ENCODE measurements around the gene TBX20. TPM values are rescaled to one million over a fixed set of nuclear protein-coding genes. Genes with fewer than 3 reads are reported as not detected.
"Not testable (repeated sequence)": the region's sequence is repeated elsewhere in the genome, so short reads cannot be mapped to it uniquely, and the experiment has no call there.

Gene TBX20
- total RNA-seq, 4 donors from 2014 or later = 0.22 to 0.27 TPM; not detected in 2

DNA sequence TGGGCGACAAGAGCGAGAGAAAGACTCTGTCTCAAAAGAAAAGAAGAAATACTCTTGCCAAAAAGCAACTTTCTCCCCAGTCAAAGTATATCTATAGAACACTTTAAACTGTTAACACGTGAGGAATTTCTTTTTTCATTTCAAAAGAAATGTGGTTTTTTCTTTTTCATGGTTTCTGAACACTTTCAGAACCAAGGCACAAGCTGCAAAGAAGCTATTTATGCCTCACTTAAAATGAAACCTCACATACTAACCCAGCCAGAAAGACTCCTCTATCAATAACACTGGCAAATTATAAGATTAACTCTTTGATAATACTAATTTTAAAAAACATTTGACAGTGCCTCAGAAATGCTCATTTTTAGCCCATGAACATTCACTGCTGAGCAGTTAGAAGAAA lies 20.9 kb downstream of the TBX20 start:
- H3K4me3 ChIP-seq (replicated peaks in 1 of 3) = no peak overlapping the region
- H3K27ac ChIP-seq = no peak overlapping the region
- no peak for DNase-seq
- no peaks in the 10 kb centered on the region for H3K4me1 ChIP-seq
- H3K9me3 ChIP-seq = no peaks in the 10 kb centered on the region
- 83% methylated on average over 3 of the region's 3 CpGs for WGBS, 2 donors
- H3K27me3 ChIP-seq = no peaks in the 10 kb centered on the region
- no peaks in the 10 kb centered on the region for H3K36me3 ChIP-seq
- TF ChIP-seq, protein P1, sequence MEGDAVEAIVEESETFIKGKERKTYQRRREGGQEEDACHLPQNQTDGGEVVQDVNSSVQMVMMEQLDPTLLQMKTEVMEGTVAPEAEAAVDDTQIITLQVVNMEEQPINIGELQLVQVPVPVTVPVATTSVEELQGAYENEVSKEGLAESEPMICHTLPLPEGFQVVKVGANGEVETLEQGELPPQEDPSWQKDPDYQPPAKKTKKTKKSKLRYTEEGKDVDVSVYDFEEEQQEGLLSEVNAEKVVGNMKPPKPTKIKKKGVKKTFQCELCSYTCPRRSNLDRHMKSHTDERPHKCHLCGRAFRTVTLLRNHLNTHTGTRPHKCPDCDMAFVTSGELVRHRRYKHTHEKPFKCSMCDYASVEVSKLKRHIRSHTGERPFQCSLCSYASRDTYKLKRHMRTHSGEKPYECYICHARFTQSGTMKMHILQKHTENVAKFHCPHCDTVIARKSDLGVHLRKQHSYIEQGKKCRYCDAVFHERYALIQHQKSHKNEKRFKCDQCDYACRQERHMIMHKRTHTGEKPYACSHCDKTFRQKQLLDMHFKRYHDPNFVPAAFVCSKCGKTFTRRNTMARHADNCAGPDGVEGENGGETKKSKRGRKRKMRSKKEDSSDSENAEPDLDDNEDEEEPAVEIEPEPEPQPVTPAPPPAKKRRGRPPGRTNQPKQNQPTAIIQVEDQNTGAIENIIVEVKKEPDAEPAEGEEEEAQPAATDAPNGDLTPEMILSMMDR (IDR thresholded peaks at IDR 0.05) = no peak
- TF ChIP-seq POLR2A (IDR thresholded peaks at IDR 0.05) = no peak
- intact Hi-C loops (cut with DNase I) = no loop called here

DNA sequence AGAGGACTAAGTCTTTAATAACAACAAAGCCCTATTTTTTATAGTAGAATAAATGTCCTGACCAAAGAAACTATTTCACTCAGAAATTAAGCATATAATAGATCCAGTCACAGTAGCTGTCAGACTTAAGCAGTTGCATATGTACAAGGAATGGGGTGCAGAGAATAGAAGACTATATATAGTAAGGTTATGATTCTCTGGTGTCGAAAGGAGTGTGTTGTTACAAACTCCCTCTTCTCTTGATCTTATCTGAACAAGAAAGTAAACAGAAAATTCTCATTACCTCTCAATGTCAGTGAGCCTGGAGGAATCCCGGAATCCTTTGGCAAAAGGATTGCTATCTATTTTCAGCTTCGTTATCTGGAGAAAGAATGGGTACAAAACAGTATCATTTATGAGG lies 22.7 kb downstream of the TBX20 start:
- WGBS, 2 donors = 38 to 50% methylated on average over 3 of the region's 3 CpGs
- intact Hi-C loops (cut with DNase I); H3K27ac ChIP-seq; H3K4me3 ChIP-seq (replicated peaks in 1 of 3); H3K36me3 ChIP-seq; H3K27me3 ChIP-seq; H3K9me3 ChIP-seq; H3K4me1 ChIP-seq; DNase-seq: not testable (repeated sequence)

DNA sequence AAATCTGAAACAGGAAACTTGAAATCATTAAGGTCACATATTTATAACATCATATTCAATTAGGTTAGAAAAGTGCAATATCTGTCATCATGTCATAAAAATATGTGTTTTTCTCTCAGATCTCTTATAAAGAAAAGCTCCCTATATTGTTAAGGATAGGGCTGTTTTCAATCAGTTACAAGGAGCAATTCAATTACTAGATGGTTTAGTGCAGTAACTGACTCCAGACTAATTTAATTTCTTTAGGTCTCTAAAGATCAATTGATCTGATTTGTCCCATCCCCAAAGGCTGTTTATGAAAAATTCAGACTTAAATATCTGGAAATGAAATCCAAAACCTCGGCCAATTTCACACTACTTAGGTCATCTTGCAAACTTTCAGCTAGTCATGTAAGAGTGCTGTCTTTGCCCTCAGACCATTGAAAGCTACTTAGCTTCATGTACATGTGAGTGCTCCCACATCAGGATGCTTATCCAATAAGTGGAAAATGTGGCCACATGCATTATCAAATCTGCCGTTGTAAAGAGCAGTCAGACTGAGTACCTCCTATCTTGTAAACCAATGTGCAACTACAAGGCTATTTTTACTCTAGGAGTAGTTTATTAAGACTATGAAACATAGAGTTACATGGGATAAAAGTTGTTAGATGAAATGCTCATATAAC lies 24.7 kb downstream of the TBX20 start:
- H3K4me1 ChIP-seq; DNase-seq; intact Hi-C loops (cut with DNase I); H3K4me3 ChIP-seq (replicated peaks in 1 of 3); H3K36me3 ChIP-seq; H3K27ac ChIP-seq; H3K9me3 ChIP-seq; H3K27me3 ChIP-seq: not testable (repeated sequence)
- WGBS, 2 donors = 79% methylated on average over 2 of the region's 2 CpGs

DNA sequence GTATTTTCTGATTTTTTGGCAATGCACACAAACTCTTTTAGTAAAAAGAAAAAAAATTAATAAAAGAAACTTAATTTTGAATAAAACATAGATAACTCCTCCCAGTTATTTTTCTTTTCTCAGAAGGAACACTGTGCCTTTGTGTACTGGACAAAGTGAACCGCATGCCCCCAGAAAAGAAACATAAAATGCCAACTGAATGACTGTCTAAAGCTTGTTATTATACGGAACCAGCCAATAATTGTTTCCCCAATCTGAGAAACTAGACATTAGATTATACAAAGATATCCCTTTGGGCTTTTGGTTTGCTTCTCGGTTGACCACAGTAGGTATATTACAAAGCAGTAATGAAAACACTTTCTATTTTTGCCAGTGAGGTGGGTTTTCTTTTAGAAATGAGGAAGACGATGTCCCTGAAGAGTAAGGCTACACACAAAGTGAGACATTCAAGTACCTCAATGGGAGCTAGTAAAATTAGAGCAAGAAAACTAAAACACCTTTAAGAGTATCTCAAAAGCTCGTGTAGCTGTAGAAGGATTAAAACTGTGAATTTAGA lies 25.3 kb downstream of the TBX20 start:
- H3K4me3 ChIP-seq (replicated peaks in 1 of 3); H3K4me1 ChIP-seq; DNase-seq; H3K27me3 ChIP-seq; H3K27ac ChIP-seq; H3K36me3 ChIP-seq; intact Hi-C loops (cut with DNase I); H3K9me3 ChIP-seq: not testable (repeated sequence)
- WGBS, 2 donors = 73 to 74% methylated on average over 5 of the region's 5 CpGs

DNA sequence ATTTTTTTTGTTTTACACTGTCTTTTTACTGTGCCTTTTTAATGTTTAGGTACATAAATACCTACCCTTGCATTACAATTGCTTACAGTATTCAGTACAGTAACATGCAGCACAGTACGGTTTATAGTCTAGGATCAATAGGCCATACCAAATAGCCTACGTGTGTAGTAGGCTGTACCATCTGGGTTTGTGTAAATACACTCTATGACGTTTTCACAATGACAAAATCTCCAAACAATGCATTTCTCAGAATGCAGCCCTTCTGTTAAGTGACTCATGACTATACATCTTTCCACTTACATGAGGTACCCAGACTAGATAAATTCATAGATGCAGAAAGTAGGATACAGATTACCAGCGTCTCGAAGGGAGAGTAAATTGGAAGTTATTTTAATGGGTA lies 26.5 kb downstream of the TBX20 start:
- H3K36me3 ChIP-seq; intact Hi-C loops (cut with DNase I); H3K27ac ChIP-seq; H3K9me3 ChIP-seq; H3K4me3 ChIP-seq (replicated peaks in 1 of 3); H3K27me3 ChIP-seq; H3K4me1 ChIP-seq; DNase-seq: not testable (repeated sequence)
- WGBS, 2 donors = 80 to 87% methylated on average over 5 of the region's 5 CpGs

DNA sequence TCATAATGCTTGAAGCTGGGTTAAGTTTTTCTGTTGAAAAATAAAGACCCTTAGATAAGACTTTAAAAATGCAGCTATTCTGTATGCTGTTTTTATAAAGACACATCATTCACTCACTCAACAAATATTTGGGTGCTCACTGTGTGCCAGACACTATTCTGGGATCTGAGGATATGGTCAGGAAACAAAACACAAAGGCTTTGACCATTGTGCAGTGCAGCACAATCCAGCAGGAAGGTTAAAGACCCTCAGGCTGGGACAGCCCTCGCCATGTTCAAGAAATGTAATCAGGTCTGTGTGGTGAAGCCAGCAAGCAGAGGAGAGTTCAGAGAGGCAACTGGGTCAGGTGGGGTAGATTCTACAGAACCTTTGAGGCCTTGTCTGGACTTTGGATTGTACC lies 31.5 kb downstream of the TBX20 start:
- DNase-seq; H3K27me3 ChIP-seq; H3K4me3 ChIP-seq (replicated peaks in 1 of 3); H3K9me3 ChIP-seq; H3K36me3 ChIP-seq; H3K27ac ChIP-seq; intact Hi-C loops (cut with DNase I); H3K4me1 ChIP-seq: not testable (repeated sequence)
- 86 to 87% methylated on average over 1 of the region's 1 CpG for WGBS, 2 donors

DNA sequence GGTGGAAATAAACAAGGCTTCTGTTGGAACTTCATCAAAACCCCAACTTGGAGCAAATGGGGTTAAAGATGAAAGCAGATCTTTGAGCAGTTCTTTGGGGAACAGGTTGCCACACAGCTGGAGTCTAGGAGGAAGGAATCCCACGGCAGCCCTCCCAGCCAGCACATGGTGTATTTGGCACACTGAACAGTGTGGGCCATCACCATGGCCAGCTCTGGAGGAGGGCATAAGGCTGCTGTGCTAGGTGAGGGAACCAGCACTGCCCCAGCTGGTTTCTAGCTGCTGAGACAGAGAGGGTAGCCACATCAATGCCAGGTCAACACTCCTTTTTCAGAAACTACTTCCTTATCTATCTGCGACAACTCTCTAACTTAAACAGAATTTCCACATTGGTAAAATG lies 33.7 kb downstream of the TBX20 start:
- H3K36me3 ChIP-seq; intact Hi-C loops (cut with DNase I); H3K4me3 ChIP-seq (replicated peaks in 1 of 3); H3K27ac ChIP-seq; H3K4me1 ChIP-seq; H3K27me3 ChIP-seq; DNase-seq; H3K9me3 ChIP-seq: not testable (repeated sequence)
- 70 to 81% methylated on average over 2 of the region's 2 CpGs for WGBS, 2 donors

DNA sequence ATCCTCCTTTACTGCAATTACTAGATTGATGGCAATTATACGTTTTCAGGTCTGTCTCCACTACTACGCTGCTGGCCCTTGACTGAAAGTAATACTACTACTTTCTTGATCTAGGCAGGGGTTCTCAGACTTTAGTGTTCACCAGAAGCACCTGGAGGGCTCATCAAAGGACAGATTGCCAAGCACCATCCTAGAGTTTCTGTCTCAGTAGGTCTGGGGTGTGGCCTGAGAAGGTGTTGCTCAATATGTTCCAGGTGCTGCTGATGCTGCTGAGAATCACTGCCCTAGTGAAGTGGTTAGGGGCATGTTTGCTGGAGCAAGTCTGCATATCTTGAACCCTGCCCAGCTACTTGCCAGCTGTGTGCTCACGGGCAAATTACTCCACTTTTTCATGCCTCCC lies 37.9 kb downstream of the TBX20 start:
- H3K27ac ChIP-seq; H3K4me3 ChIP-seq (replicated peaks in 1 of 3); H3K27me3 ChIP-seq; H3K36me3 ChIP-seq; intact Hi-C loops (cut with DNase I); H3K4me1 ChIP-seq; DNase-seq; H3K9me3 ChIP-seq: not testable (repeated sequence)
- 74 to 75% methylated on average over 3 of the region's 3 CpGs for WGBS, 2 donors

DNA sequence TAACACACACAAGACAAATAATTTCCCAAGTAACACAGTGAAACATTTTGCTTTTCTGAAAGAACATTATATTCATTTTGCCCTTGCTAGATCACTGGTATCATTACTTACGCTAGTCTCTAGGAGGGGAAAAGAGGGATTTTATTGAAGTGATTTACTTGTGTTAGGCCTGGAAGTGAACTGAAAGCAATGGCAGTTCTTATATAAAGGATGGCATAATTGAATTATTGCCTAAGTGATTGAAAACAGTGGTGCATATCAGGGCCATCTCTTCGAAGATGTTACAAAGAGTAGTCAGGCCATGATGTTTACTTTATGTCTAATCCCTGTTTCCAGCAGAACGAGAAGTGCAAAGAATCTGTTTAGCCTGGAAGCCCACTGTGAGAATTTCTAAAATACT lies 38.8 kb downstream of the TBX20 start:
- intact Hi-C loops (cut with DNase I); DNase-seq; H3K4me3 ChIP-seq (replicated peaks in 1 of 3); H3K27me3 ChIP-seq; H3K36me3 ChIP-seq; H3K4me1 ChIP-seq; H3K9me3 ChIP-seq; H3K27ac ChIP-seq: not testable (repeated sequence)
- WGBS, 2 donors = 59 to 65% methylated on average over 3 of the region's 3 CpGs

DNA sequence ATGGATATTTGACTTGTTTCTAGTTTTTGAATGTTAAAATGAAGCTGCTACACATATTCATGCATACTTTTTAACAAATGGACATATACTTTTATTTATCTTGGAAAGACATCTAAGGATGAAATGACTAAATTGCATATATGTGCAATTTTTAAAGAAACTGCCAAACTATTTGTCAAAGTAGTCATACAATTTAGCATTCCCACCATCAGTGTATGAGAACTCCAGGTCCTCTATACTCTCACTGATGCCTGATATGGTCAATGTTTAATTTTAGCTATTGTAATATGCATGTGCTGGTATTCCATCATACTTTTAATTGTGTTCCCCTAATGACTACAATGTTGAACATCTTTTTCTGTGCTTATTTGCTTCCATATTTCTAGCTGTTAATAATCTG lies 47.0 kb downstream of the TBX20 start:
- H3K4me1 ChIP-seq; H3K36me3 ChIP-seq; DNase-seq; H3K27ac ChIP-seq; H3K27me3 ChIP-seq; intact Hi-C loops (cut with DNase I); H3K4me3 ChIP-seq (replicated peaks in 1 of 3); H3K9me3 ChIP-seq: not testable (repeated sequence)

DNA sequence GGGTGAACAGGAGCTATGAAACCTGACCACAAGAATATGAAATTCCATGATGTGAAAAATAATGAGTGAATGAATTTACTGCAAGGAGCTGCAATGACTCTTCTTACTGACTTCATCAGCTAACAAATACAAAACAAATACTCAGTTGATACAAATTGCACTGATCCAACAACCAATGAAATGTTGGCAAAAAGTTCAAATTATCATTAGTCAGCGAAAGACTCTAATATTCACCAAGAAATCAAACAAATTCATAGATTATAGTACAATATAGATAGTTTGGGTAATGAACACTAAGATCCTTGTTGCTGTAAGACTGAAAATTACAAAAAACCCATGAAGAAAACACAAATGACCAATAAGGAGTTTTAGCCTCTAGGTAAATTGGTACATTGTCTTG lies 49.0 kb downstream of the TBX20 start:
- H3K4me3 ChIP-seq (replicated peaks in 1 of 3); H3K27ac ChIP-seq; H3K36me3 ChIP-seq; H3K27me3 ChIP-seq; H3K4me1 ChIP-seq; intact Hi-C loops (cut with DNase I); DNase-seq; H3K9me3 ChIP-seq: not testable (repeated sequence)
- 85 to 91% methylated on average over 1 of the region's 1 CpG for WGBS, 2 donors

DNA sequence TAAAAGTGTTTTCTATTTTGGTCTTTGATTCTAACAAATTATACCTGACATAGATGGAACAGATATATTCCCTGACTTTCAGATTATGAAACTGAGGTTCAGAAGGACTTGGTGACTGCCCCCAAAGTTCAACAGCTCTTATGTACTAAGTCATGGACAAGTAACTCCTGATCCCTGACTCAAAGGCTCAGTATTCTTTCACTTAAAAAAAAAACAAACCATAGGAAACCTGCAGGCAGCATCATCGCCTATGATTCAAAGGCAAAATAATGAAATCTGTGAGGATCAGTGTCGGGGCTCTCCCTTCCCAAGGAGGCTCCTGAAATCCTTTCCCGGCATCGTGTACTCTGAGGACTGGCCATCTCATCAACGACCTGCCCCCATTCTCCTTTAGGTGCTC lies 49.9 kb downstream of the TBX20 start:
- 78 to 82% methylated on average over 4 to 5 of the region's 5 CpGs for WGBS, 2 donors
- intact Hi-C loops (cut with DNase I) = not testable (repeated sequence)

More for the DNA sequence above, 49.9 kb downstream of the TBX20 start:
- not testable (repeated sequence) for DNase-seq; H3K27me3 ChIP-seq; H3K36me3 ChIP-seq; H3K4me3 ChIP-seq (replicated peaks in 1 of 3); H3K4me1 ChIP-seq; H3K9me3 ChIP-seq; H3K27ac ChIP-seq
